Cerebellar nuclear complex (tissue), 1 donor: ENCODE data around the gene POLE2.
"Not testable (repeated sequence)": the region's sequence is repeated elsewhere in the genome, so short reads cannot be mapped to it uniquely, and the experiment has no call there.

Experiments used
- DNase-seq, 2 experiments: peaks; one replicate each; lab custom pipeline; 2025; lab: John Stamatoyannopoulos, UW

POLE2 gene

DNA sequence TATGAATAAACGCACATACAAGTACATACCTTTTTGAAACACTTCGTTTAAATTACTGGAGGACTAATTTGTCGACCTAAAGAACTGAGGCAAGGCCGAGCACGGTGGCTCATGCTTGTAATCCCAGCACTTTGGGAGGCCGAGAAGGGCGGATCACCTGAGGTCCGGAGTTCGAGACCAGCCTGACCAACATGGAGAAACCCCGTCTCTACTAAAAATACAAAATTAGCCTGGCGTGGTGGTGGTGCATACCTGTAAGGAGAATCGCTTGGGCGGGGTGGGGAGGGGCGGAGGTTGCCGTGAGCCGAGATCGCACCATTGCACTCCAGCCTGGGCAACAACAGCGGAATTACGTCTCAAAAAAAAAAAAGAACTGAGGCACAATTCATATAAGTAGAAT lies 68.7 kb downstream of the POLE2 start:
- not testable (repeated sequence) for DNase-seq

- no peak for DNase-seq
Observed at GRCh38 chr14:49617852-49618519, 70.0 kb downstream of the POLE2 start.

DNA sequence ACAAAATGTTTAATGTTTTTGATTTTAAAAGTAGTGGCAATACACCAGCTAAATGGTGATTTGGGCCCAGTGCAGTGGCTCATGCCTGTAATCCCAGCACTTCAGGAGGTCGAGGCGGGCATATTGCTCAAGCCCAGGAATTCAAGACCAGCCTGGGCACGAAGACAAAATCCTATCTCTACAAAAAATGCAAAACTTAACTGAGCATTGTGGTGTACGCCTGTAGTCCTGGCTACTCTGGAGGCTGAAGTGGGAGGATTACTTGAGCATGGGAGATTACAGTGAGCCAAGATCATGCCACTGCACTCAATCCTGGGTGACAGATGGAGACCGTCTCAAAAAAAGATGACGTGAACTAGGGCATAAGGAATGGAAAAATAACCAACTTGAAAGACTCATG lies 72.2 kb downstream of the POLE2 start:
- no peak for DNase-seq

GRCh38 chr14:49614196-49614595 lies 73.8 kb downstream of the POLE2 start:
- DNase-seq: no peak

DNA sequence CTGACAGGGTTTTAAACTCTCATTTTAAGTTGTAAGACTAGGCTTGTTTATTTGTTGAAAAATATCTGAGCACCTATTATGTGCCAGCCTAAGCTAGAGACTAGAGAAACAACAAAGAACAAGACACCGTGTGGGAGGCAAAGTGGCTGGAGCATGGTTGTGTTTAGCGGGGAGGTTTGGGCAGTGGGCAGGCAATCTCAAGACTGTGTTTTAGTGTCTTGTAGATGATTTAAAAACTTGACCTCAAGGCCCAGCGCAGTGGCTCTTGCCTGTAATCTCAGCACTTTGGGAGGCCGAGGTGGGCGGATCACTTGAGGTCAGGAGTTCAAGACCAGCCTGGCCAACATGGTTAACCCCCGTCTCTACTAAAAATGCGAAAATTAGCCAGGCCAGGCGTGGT lies 75.3 kb downstream of the POLE2 start:
- DNase-seq: no peak

- DNase-seq: no peak
Observed at GRCh38 chr14:49612251-49612650, 75.8 kb downstream of the POLE2 start.

DNA sequence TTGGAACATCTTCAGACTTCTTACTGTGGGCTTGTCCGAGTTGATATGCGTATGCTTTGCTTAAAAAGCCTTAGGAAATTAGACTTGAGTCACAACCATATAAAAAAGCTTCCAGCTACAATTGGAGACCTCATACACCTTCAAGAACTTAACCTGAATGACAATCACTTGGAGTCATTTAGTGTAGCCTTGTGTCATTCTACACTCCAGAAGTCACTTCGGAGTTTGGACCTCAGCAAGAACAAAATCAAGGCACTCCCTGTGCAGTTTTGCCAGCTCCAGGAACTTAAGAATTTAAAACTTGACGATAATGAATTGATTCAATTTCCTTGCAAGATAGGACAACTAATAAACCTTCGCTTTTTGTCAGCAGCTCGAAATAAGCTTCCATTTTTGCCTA lies 80.4 kb downstream of the POLE2 start:
- DNase-seq: no peak

- DNase-seq: peak in 1 of 2 experiments; percentile 13
Observed at GRCh38 chr14:49598485-49599300, 89.3 kb downstream of the POLE2 start, which contains the start of gene LRR1. LRR1 (plus strand) TSS chr14:49598940; CDS start chr14:49599021, 81 bp downstream.

GRCh38 chr14:49598189-49598484 lies 89.9 kb downstream of the POLE2 start:
- no peak for DNase-seq

DNA sequence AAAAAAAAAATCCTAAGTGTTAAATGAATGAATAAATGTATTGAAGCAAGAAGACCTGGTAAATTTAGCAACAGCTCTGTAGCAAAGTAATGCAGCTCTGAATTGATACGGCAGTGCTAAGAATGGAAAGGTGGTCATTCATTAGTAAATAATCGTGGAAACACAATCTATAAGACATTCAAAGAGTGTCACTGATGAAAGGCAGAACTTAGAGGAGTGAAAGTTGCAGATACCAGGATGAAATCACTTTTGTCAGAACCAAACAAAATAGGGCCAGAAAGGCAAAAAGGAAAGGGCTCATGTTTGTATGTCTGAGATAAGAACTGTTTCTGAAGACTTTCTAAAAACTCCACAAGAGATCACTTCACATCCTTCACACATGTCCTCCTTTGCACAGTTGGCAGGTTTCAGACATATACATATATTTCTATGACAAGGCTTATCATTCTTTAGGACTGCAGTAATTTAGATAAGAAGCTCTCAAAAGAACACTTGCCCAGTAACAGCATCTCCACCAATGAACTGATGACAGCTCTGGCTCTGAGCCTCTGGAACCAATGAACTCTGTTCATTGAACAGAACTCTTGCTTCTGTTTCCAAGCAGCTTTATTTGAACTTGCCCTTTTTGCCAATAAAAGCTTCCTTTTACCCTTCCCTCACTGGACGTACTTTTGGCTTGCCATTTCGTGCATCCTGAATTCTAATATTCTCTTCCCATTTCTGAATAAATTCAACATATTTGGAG lies 93.5 kb downstream of the POLE2 start:
- no peak for DNase-seq
